MCF 10A (cell line): ENCODE data around the gene DERL3. TPM values are rescaled to one million over a fixed set of nuclear protein-coding genes. Genes with fewer than 3 reads are reported as not detected.

ENCODE experiments used
- BruUV-seq: library from RNA; stranded (reverse); fragments of 400-500 nt; replicated peaks from 2 replicates; lab custom pipeline; 2021; lab: Mats Ljungman, UMichigan
- CTCF ChIA-PET: fragments of 300-600 bp; sonication (Branson Sonifier 250); formaldehyde crosslinking; extraction: SDS; loops from one replicate; lab custom pipeline; 2021; ENCODE audit warnings: antibody characterized with exemption, inconsistent platforms; lab: Yijun Ruan, JAX
- POLR2A ChIA-PET: fragments of 300-600, 350-650 bp; sonication (Branson Sonifier 250); formaldehyde crosslinking; extraction: SDS; loops from one replicate; lab custom pipeline; 2020; ENCODE audit warnings: antibody characterized with exemption, inconsistent platforms; lab: Yijun Ruan, JAX
- DNase-seq: peaks from one replicate; pipeline ENCODE4 v3.0.0-alpha.2; 2018; ENCODE audit not compliant: unreplicated experiment
- H3K27ac Mint-ChIP-seq: one replicate; pipeline ENCODE4 v1.8.0; 2022; ENCODE audit warnings: mild to moderate bottlenecking, low read depth, mixed read lengths; ENCODE audit not compliant: unreplicated experiment
- H3K27me3 Mint-ChIP-seq: one replicate; pipeline ENCODE4 v1.8.0; 2022; ENCODE audit warnings: mixed read lengths; ENCODE audit not compliant: insufficient read depth, unreplicated experiment
- H3K36me3 Mint-ChIP-seq: one replicate; pipeline ENCODE4 v1.8.0; 2022; ENCODE audit warnings: mild to moderate bottlenecking, moderate library complexity, mixed read lengths; ENCODE audit not compliant: insufficient read depth, unreplicated experiment
- H3K4me1 Mint-ChIP-seq: one replicate; pipeline ENCODE4 v1.8.0; 2022; ENCODE audit warnings: mixed read lengths; ENCODE audit not compliant: insufficient read depth, unreplicated experiment
- H3K4me3 Mint-ChIP-seq: one replicate; pipeline ENCODE4 v1.8.0; 2022; ENCODE audit warnings: mild to moderate bottlenecking, moderate library complexity, mixed read lengths; ENCODE audit not compliant: unreplicated experiment
- H3K9me3 Mint-ChIP-seq: one replicate; pipeline ENCODE4 v1.8.0; 2022; ENCODE audit warnings: mixed read lengths; ENCODE audit not compliant: unreplicated experiment
- intact Hi-C: fragments of 100-400 bp; cut with micrococcal nuclease; formaldehyde crosslinking; loops from 2 replicates; pipeline ENCODE4 v1.14.1; 2022
- total RNA-seq: library from RNA; stranded (reverse); gene quantifications from 2 replicates; pipeline ENCODE4 v1.2.3, GENCODE V29; 2022
- TF ChIP-seq, protein P1 (sequence below): fragments of 200-600 bp; IDR thresholded peaks from one replicate; pipeline ENCODE4 v1.8.0; 2022; ENCODE audit warnings: antibody characterized with exemption, mild to moderate bottlenecking; ENCODE audit not compliant: unreplicated experiment

Gene DERL3
- total RNA-seq, 1 experiment from 2014 or later: not detected

DNA sequence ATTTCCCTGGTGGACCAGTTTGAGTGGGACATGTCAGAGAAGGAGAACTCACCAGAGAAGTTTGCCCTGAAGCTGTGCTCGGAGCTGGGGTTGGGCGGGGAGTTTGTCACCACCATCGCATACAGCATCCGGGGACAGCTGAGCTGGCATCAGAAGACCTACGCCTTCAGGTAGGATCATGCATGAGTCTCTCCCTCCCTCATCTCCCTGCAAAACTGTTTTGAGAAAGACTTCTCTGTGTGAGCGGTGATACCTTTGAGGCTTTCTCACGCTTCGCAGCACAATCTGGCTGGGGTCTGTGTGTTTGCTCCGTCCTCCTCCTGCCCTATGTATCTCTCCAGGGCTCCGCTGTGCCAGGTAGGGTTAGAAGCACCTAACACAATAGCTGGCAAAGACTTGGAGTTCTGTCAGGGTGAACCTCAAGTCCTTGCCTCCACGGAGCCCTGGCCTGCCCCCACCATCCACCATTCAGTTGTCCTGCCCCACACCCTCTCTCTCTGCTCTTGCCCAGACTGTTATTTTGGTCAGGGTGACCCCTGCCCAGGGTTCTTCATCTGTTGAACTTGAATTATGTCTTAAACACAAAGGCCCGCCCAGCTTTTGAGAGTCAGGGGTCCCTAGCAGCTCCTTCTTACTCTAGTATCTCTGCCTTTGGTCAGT is 13.4 kb downstream of the DERL3 start:
- no TSS peak for BruUV-seq
- H3K27me3 Mint-ChIP-seq: no peaks in the 10 kb centered on the region
- H3K4me3 Mint-ChIP-seq: no peak overlapping the region
- H3K27ac Mint-ChIP-seq: peak overlapping the region; percentile 86
- H3K4me1 Mint-ChIP-seq: peaks cover 6% of the 10 kb centered on the region
- DNase-seq: no peak
- intact Hi-C loops: no loop called here
- ChIA-PET CTCF (interaction anchor here (0.6 to 2.4 kb wide), 4 partner anchors 20 to 113 kb away, joined by 3 to 13 read pairs (median 4); no protein-coding TSS in a partner anchor), POLR2A (interaction anchor here (0.9 to 2.3 kb wide), 2 partner anchors 32 to 47 kb away, joined by 3 to 8 read pairs; partner anchors contain the start of gene SLC2A11)
- peaks cover 46% of the 10 kb centered on the region for H3K36me3 Mint-ChIP-seq
- H3K9me3 Mint-ChIP-seq: no peaks in the 10 kb centered on the region
- TF ChIP-seq, protein P1, sequence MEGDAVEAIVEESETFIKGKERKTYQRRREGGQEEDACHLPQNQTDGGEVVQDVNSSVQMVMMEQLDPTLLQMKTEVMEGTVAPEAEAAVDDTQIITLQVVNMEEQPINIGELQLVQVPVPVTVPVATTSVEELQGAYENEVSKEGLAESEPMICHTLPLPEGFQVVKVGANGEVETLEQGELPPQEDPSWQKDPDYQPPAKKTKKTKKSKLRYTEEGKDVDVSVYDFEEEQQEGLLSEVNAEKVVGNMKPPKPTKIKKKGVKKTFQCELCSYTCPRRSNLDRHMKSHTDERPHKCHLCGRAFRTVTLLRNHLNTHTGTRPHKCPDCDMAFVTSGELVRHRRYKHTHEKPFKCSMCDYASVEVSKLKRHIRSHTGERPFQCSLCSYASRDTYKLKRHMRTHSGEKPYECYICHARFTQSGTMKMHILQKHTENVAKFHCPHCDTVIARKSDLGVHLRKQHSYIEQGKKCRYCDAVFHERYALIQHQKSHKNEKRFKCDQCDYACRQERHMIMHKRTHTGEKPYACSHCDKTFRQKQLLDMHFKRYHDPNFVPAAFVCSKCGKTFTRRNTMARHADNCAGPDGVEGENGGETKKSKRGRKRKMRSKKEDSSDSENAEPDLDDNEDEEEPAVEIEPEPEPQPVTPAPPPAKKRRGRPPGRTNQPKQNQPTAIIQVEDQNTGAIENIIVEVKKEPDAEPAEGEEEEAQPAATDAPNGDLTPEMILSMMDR: no peak

DNA sequence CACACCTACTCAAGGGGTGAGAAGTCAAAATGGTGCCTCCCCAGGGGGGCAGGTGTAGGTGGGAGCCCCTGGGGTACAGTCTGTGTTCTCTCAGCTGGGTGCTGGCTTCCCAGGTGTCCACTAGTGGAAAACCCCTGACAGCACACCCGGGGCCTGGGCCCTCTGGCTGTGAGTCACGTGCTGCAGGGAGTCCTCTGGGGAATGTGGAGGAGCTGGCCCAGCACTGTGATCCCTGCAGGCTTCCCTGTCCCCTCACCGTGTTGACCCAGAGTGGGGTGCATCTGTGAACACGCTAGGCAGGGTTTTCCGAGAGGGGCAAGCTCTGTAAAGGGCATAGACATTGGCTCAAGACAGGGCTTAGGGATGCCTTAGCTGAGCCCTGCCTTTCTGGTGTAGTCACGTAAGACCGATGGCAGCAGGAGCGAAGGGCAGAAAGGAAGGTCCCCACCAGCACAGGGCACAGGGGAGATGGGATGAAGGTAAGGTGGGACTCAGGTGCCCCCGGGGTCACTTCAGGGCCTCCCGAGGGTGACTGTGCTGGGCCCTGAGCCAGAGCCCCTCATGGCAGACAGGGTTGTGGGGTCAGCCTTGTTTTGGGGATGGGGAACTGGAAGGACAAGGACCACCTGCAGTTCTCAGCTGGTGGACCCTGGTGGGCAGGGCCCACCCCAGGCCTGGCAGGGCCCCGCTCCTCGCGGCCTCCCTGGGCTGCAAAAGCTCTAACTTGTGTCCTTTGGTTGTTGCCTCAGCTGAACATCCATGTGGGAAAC is 14.1 kb downstream of the DERL3 start:
- POLR2A ChIA-PET: interaction anchor here (0.9 to 2.3 kb wide), 2 partner anchors 33 to 46 kb away, joined by 3 to 8 read pairs; partner anchors contain the start of gene SLC2A11
- no TSS peak for BruUV-seq
- Mint-ChIP-seq H3K36me3 (peaks cover 47% of the 10 kb centered on the region), H3K27ac (peak overlapping the region; percentile 86), H3K4me3 (no peak overlapping the region), H3K27me3 (no peaks in the 10 kb centered on the region), H3K4me1 (peaks cover 6% of the 10 kb centered on the region), H3K9me3 (no peaks in the 10 kb centered on the region)
- intact Hi-C loops: no loop called here
- CTCF ChIA-PET: interaction anchor here (0.6 to 2.4 kb wide), 4 partner anchors 21 to 112 kb away, joined by 3 to 13 read pairs (median 4); no protein-coding TSS in a partner anchor
- no peak for DNase-seq
- TF ChIP-seq, protein P1: no peak

DNA sequence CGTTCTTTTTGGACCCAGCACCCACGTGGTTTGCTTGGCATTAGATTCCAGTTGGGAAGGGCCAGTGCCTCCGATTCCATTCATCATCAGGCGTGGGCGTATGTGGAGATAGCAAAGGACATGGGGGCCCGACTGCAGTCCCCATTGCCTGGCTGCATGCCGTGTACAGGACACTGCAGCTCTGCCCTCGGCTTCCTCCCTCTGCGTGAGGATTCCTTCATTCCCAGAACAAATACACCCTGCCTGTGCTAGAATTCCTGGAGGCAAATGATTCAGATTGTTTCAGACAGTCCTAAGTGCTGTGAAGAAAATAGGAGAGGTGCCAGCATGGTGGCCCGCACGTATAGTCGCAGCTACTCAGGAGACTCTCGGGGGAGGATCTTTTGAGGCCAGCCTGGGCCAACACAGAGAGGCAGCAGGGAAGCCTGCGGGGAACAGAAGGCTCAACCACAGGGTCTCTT is 15.4 kb downstream of the DERL3 start:
- Mint-ChIP-seq H3K4me1 (peaks cover 6% of the 10 kb centered on the region), H3K27ac (peak overlapping the region; percentile 49), H3K27me3 (no peaks in the 10 kb centered on the region), H3K4me3 (no peak overlapping the region), H3K9me3 (no peaks in the 10 kb centered on the region), H3K36me3 (peaks cover 55% of the 10 kb centered on the region)
- POLR2A ChIA-PET: interaction anchor here (0.7 kb wide), 1 partner anchor 22 kb away, joined by 3 read pairs; no protein-coding TSS in a partner anchor
- CTCF ChIA-PET: interaction anchor here (0.6 to 1.6 kb wide), 2 partner anchors 48 to 53 kb away, joined by 3 to 4 read pairs; no protein-coding TSS in a partner anchor
- TF ChIP-seq, protein P1: no peak
- no peak for DNase-seq
- no TSS peak for BruUV-seq
- intact Hi-C loops: no loop called here
